Fibroblast of lung (primary cell): ENCODE measurements around the gene SLC17A6.

Source experiments
- CTCF ChIP-seq, 2 donors: IDR thresholded peaks in 1 of 2; conservative IDR thresholded peaks in 1 of 2; 1 replicate in 1 of 2; 2 replicates in 1 of 2; pipeline ENCODE4 v1.5.1; 2011 to 2012; ENCODE audit warnings: low read length in 2 of 2, control low read depth in 1 of 2, inconsistent platforms in 1 of 2, low read depth in 1 of 2, mild to moderate bottlenecking in 1 of 2
- EZH2 ChIP-seq: IDR thresholded peaks from 2 replicates; pipeline ENCODE4 v1.5.1; 2012; ENCODE audit warnings: low read length, control low read depth, mild to moderate bottlenecking; ENCODE audit errors: missing control alignments

- TF ChIP-seq CTCF (conservative IDR thresholded peaks at IDR 0.05 in 1 of 2, IDR thresholded peaks at IDR 0.05 in 1 of 2; ENCODE audit: low read depth in 1 of 2, low read length in 2 of 2) (no peak), EZH2 (peak; percentile 31)
Observed at GRCh38 chr11:22341588-22341931, 3.4 kb downstream of the SLC17A6 start.
